LNCAP (cell line): ENCODE results near the gene TM4SF5.

Experiments
- TF ChIP-seq, protein P1 (sequence below): fragments of 450-650 bp; IDR thresholded peaks from 2 replicates; pipeline ENCODE4 v1.5.1; 2017; ENCODE audit warnings: mild to moderate bottlenecking

The TM4SF5 gene

DNA sequence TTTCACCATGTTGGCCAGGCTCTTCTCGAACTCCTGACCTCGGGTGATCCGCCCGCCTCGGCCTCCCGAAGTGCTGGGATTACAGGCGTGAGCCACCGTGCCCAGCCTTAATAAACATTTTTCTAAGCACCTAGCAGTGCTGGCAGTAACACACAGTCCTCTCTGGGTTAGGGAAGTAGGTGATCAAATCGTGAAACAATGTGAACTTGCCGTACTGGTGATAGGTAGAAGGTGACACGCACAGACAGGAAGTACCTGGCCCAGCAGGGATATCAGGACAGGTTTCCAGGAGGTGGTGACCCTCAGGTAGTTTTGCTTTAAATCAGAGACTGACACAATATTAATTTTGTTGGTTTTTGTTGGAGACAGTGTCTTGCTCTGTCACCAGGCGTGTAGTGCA lies 39.8 kb downstream of the TM4SF5 start:
- TF ChIP-seq, protein P1, sequence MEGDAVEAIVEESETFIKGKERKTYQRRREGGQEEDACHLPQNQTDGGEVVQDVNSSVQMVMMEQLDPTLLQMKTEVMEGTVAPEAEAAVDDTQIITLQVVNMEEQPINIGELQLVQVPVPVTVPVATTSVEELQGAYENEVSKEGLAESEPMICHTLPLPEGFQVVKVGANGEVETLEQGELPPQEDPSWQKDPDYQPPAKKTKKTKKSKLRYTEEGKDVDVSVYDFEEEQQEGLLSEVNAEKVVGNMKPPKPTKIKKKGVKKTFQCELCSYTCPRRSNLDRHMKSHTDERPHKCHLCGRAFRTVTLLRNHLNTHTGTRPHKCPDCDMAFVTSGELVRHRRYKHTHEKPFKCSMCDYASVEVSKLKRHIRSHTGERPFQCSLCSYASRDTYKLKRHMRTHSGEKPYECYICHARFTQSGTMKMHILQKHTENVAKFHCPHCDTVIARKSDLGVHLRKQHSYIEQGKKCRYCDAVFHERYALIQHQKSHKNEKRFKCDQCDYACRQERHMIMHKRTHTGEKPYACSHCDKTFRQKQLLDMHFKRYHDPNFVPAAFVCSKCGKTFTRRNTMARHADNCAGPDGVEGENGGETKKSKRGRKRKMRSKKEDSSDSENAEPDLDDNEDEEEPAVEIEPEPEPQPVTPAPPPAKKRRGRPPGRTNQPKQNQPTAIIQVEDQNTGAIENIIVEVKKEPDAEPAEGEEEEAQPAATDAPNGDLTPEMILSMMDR: no peak

DNA sequence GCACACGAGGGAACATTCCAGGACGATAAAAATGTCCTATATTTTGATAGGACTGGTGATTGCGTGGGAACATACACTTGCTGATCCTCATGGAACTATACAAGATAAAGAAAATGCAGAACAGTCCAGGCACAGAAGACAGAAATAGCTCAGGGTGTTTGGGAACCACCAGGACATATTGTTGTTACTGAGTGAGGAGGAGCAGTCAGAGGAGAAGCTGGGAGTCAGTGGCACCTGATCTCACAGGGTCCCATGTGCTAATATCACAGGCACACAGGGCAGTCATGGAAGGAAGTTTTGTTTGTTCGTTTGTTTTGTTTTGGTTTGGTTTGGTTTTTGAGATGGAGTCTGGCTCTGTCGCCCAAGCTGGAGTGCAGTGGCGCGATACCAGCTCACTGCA lies 41.0 kb downstream of the TM4SF5 start:
- TF ChIP-seq, protein P1: no peak

GRCh38 chr17:4815043-4815675 lies 43.5 kb downstream of the TM4SF5 start:
- TF ChIP-seq, protein P1: no peak

DNA sequence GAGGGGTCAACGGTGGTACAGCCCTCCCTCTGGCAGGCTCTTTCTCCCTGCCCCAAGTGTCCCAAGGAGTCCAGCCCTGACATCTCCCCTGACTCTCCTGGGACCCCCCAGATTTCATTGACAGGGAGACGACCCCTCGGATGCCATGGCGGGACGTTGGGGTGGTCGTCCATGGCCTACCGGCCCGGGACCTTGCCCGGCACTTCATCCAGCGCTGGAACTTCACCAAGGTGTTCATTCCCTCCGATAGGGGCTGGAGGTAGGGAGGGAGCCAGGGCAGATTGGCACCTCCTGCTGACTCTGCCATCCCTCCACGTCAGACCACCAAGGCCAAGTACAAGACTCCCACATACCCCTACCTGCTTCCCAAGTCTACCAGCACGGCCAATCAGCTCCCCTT lies 45.1 kb downstream of the TM4SF5 start:
- TF ChIP-seq, protein P1: no peak

DNA sequence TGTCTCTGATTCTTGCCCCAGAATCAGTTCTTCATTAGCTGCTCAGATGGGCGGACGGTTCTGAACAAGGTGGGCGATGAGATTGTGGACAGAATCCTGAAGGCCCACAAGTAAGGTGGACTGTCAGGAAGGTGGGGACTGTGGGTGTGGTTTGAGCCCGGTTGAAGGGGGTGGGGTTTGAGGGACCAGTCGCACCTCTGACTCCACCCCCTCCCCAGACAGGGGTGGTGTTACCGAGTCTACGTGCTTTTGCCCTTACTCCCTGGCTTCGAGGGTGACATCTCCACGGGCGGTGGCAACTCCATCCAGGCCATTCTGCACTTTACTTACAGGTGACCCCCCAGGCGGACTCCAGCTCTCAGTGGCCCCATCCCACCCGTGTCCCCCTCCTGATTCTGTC lies 46.6 kb downstream of the TM4SF5 start:
- TF ChIP-seq, protein P1: no peak

- TF ChIP-seq, protein P1: no peak
Observed at GRCh38 chr17:4822835-4823234, 51.1 kb downstream of the TM4SF5 start.

DNA sequence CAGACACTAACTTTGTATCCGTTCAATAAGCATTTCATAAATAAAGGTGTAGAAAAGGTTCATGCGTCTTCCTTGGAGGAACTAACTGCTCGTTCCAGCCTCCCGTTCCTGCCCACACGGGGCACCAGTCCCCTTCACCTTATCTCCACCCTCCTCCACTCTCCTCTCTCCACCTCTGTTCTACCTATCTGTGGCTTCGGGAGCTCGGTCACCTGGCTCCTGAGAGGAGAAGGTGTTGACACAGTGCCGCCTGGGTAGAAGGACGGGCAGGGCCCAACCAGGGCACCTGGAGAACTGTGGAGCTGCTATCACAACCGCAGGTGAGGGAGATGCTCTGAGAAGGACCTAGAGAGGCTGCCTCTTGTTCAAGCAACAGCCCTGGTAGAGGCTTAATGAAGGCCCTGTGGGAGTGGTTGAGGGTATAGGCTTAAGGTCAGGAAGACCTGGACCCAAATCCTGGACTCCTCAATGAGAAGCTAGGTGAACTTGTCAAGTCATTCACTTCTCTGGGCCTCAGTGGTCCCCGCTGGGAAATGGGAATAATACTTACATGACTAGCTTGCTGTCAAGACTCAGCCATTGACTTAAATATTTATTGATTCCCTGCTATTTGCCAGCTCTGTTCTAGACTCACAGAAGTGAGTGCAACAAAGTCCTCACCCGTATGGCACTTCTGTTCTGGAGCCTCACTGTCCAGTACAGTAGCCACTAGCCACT lies 51.8 kb downstream of the TM4SF5 start:
- TF ChIP-seq, protein P1: no peak
